Coronary artery (tissue), 2 donors: ENCODE results near the gene ABLIM3.

Experiments used
- DNase-seq: peaks from one replicate; pipeline ENCODE4 v3.0.0-alpha.2; 2017; ENCODE audit warnings: low spot score
- H3K27ac ChIP-seq, 2 donors: fragments of 200-600 bp; sonication (generic); one replicate each; pipeline ENCODE4 v1.5.1; 2016 to 2019
- H3K4me3 ChIP-seq: fragments of 200-600 bp; sonication (generic); 2 replicates; pipeline ENCODE4 v1.5.1; 2016; ENCODE audit warnings: mild to moderate bottlenecking, moderate library complexity
- CTCF ChIP-seq: fragments of 200-600 bp; sonication (generic); IDR thresholded peaks from one replicate; pipeline ENCODE4 v1.5.1; 2019; ENCODE audit warnings: antibody characterized with exemption

Gene ABLIM3

GRCh38 chr5:149257131-149257530, 115.8 kb downstream of the ABLIM3 start:
- Histone ChIP-seq H3K4me3 (no peak overlapping the region), H3K27ac (no peak overlapping the region)
- DNase-seq = no peak
- no peak for TF ChIP-seq CTCF

- TF ChIP-seq CTCF = no peak
- H3K27ac ChIP-seq = no peak overlapping the region
- no peak overlapping the region for H3K4me3 ChIP-seq
- no peak for DNase-seq
Measured at GRCh38 chr5:149257889-149258705, 116.8 kb downstream of the ABLIM3 start.

- DNase-seq = no peak
- Histone ChIP-seq H3K27ac (no peak overlapping the region), H3K4me3 (no peak overlapping the region)
- no peak for TF ChIP-seq CTCF
Measured at GRCh38 chr5:149260761-149261160, 119.5 kb downstream of the ABLIM3 start.

GRCh38 chr5:149261246-149261645, 120.0 kb downstream of the ABLIM3 start:
- Histone ChIP-seq H3K27ac (no peak overlapping the region), H3K4me3 (no peak overlapping the region)
- no peak for DNase-seq
- TF ChIP-seq CTCF = no peak

GRCh38 chr5:149262315-149262714, 121.0 kb downstream of the ABLIM3 start:
- TF ChIP-seq CTCF = no peak
- Histone ChIP-seq H3K27ac (no peak overlapping the region), H3K4me3 (no peak overlapping the region)
- DNase-seq = no peak

GRCh38 chr5:149264439-149265067, 123.3 kb downstream of the ABLIM3 start:
- TF ChIP-seq CTCF = no peak
- no peak for DNase-seq
- Histone ChIP-seq H3K27ac (no peak overlapping the region), H3K4me3 (no peak overlapping the region)

GRCh38 chr5:149265068-149265465, 123.8 kb downstream of the ABLIM3 start:
- no peak for DNase-seq
- no peak overlapping the region for H3K4me3 ChIP-seq
- H3K27ac ChIP-seq = no peak overlapping the region
- TF ChIP-seq CTCF = no peak
